HuH-7 (cell line): ENCODE data around the gene UBC.
"Not testable (repeated sequence)": the region's sequence is repeated elsewhere in the genome, so short reads cannot be mapped to it uniquely, and the experiment has no call there.

Experiments
- DNase-seq: peaks from one replicate; pipeline ENCODE4 v3.0.0; 2011; ENCODE audit warnings: low spot score

The UBC gene

GRCh38 chr12:124914392-124915238 is at the start of gene UBC:
Gene UBC, minus strand, starts transcription at chr12:124914650. Its CDS starts 879 bp downstream, at chr12:124913771.
- no peak for DNase-seq

- DNase-seq, result no peak
Measured at GRCh38 chr12:124963211-124963610, 48.8 kb upstream of the UBC start.

DNA sequence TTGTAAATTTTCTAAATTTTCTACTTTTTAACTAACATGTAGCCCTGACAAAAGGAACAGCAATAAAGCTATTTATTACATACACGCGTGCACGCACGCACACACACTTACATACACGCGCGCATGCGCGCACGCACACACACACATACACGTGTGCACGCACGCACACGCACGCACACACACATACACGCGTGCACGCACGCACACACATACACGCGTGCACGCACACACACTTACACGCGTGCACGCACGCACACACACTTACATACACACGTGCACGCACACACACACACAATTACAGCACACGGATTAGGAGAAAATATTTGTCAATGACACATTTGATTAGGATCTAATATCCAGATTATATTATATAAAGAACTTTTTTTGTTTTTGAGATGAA is 46.6 kb upstream of the UBC start:
- DNase-seq, result no peak

DNA sequence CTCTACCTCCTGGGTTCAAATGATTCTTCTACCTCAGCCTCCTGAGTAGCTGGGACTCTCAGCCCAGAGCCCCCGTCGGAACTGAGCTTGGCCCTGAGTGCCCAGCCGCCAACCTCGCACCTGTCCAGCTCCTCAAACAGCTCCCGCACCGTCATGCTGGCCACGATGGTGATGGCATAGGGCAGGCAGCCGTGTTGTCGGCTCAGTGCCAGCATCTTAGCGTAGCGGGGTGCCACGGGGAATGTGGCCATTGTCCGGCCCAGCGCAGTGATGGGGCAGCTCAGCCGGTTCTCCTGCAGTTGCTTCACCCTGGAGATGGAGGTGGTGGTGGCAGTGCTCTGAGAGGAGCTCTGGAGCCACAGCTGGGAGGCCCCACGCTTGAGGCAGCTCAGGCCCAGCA is 42.1 kb upstream of the UBC start:
- DNase-seq, result no peak

GRCh38 chr12:124954771-124955170 is 40.3 kb upstream of the UBC start:
- no peak for DNase-seq

DNA sequence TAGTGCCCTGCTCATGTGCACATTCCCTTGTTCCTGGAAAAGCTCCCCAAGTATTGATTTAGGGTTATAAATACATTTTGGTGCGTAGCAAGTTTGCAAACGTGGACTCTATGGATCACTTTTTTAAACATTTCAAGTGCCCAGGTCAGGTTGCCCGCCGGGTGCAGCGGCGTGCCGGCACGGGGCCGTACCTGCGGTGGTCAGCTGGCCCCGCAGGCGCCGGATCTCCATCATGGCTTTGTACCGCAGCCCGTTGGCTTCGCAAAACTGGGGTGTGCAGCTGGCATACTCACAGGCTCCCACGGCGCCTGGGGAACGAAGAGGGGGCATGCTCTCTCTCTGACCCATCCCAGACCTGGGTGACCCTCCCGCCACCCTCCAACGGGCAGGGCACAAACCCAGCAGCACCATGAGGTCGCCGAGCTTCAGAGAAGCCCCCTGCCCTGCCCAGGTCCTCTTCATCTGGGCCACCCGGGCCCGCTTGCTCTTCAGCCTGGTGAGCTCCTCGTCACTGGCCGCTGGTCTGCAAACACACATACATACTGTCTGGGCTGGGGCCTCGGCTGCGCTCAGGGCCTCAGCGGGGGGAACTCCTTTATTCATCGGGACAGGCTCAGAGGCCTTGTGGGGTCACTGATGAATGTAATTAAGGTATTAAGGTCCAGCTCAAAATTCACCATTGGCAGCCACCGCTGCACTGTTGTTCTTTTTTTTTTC is 39.4 kb upstream of the UBC start:
- DNase-seq, result no peak

- DNase-seq, result no peak
Measured at GRCh38 chr12:124952801-124953200, 38.4 kb upstream of the UBC start.

GRCh38 chr12:124952295-124952694 is 37.8 kb upstream of the UBC start:
- DNase-seq, result no peak

GRCh38 chr12:124949779-124950728 is 35.6 kb upstream of the UBC start:
- no peak for DNase-seq

DNA sequence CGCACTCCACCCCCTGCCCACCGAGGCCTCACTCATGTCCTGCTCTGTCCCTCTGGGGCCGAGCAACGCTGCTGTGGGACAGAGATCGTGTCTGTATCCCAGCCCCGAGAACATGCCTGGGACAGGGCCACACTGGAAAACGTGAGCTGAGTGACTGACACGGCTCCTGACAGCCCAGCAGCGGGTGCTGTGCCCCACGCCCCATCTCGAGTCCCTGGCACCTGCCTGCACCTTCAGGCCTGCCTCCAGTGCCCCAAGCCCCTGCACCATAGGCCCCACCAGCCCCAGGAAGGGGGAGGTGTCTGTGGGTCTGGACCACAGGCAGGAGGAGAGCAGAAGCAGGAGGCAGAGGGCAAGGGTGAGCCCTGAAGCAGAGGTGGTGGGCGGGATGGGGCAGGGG is 34.6 kb upstream of the UBC start:
- DNase-seq, result no peak

GRCh38 chr12:124947561-124948398 is 33.3 kb upstream of the UBC start:
- no peak for DNase-seq

DNA sequence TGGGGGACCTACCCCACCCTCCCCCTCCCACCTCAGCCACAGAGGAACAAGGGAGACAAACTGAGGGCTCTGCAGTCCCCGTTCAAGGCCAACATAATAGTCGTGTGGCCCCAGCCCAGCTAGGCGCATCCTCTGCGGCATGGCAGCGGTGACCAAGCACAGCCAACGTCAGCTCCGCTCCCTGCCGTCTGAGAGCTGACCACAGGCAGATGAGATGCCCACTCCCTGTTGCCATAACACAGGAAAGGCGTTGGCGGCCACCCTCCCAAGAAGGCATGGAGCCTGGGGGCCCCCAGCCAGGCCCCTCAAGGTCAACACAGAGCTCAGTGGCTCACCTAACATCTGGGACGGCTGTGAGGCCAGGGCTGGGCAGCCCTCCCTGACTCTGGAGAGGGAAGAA is 32.6 kb upstream of the UBC start:
- DNase-seq, result no peak

- no peak for DNase-seq
Measured at GRCh38 chr12:124946447-124946793, 32.0 kb upstream of the UBC start.

- DNase-seq, result no peak
Measured at GRCh38 chr12:124941170-124941527, 26.7 kb upstream of the UBC start.

- peak; percentile 71 for DNase-seq
Measured at GRCh38 chr12:124940393-124941169, 26.1 kb upstream of the UBC start.

- DNase-seq, result no peak
Measured at GRCh38 chr12:124940143-124940392, 25.6 kb upstream of the UBC start.

GRCh38 chr12:124939421-124940142 is 25.1 kb upstream of the UBC start:
- DNase-seq, result no peak

DNA sequence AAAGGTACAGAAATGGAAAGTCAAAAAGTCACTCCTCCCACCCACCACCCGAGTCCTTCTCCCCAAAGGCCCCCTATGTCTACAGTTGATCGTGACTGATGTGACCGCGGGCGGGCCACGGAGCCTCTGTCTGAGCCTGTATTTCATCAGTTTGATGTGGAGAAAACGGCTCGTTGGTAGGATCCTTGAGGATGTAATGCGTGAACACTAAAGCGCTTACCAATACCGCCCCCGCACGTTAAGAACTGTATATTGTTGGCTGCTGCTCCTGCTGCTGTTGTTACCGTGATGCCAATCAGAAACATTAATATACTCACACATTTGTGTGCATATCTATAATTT is 24.6 kb upstream of the UBC start:
- no peak for DNase-seq

DNA sequence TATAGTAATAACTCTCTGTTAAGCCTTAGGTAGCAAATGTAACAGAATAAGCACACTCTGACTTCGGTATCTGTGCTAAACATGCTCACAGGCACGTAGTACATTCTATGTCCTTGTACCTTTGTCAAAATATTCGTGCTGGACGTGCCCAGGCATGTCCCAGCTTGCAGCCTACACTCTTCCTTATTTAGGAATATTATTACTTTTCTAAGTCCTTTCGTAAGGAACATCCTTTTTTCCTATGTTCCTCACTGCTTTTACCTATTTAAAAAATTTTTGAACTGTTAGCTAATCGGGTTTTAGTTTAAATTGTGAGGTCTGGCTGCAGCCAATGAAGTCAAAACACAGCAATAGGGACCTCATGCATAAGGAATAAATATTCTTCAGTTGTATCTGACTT is 24.1 kb upstream of the UBC start:
- no peak for DNase-seq

- no peak for DNase-seq
Measured at GRCh38 chr12:124938108-124938507, 23.7 kb upstream of the UBC start.

- DNase-seq, result not testable (repeated sequence)
Measured at GRCh38 chr12:124931528-124931927, 17.1 kb upstream of the UBC start.
